A549 (cell line): ENCODE results near the gene KBTBD6. TPM values are rescaled to one million over a fixed set of nuclear protein-coding genes. Genes with fewer than 3 reads are reported as not detected.

ENCODE experiments used
- ATAC-seq, 2 experiments: fragments of 200-7000 bp in 1 of 2; fragments of >200 bp in 1 of 2; cut with Nextera tagmentation in 1 of 2; cut with Tn5 transposase in 1 of 2; 3 replicates each; pipeline versions ENCODE4 v1.8.0 to v1.9.1; 2018 to 2020; ENCODE audit warnings: mild to moderate bottlenecking in 1 of 2, moderate library complexity in 1 of 2
- CTCF ChIA-PET: fragments of 300-600 bp; sonication (Branson Sonifier 250); formaldehyde crosslinking; extraction: SDS; loops from one replicate; lab custom pipeline; 2021; ENCODE audit warnings: antibody characterized with exemption, inconsistent platforms; lab: Yijun Ruan, JAX
- POLR2A ChIA-PET: fragments of 350-600 bp; formaldehyde crosslinking; extraction: SDS; loops from one replicate; lab custom pipeline; 2021; ENCODE audit warnings: antibody characterized with exemption, inconsistent platforms; lab: Yijun Ruan, JAX
- DNase-seq, 2 experiments: peaks; one replicate each; pipeline versions ENCODE4 v3.0.0 to v3.0.0-alpha.2; 2011 to 2016; ENCODE audit warnings: low read depth in 1 of 2, low spot score in 1 of 2
- FAIRE-seq: peaks from 2 replicates; lab custom pipeline; 2011; peaks lifted over from hg19 to GRCh38; lab: Jason Lieb, UNC
- H3K27ac ChIP-seq, 2 experiments: fragments of >200 bp; sonication (Bioruptor Twin); formaldehyde crosslinking; 3 replicates each; pipeline ENCODE4 v1.5.1; 2016 to 2017
- H3K4me1 ChIP-seq: fragments of >200 bp; sonication (Bioruptor Twin); formaldehyde crosslinking; 3 replicates; pipeline ENCODE4 v1.6.1; 2016
- H3K4me2 ChIP-seq: fragments of >200 bp; sonication (Bioruptor Twin); formaldehyde crosslinking; 3 replicates; pipeline ENCODE4 v1.6.1; 2016
- H3K4me3 ChIP-seq: fragments of >200 bp; sonication (Bioruptor Twin); formaldehyde crosslinking; 3 replicates; pipeline ENCODE4 v1.5.1; 2016
- H3K9me3 ChIP-seq: fragments of >200 bp; sonication (Bioruptor Twin); formaldehyde crosslinking; 3 replicates; pipeline ENCODE4 v1.6.1; 2016
- BHLHE40 ChIP-seq: IDR thresholded peaks from 2 replicates; pipeline ENCODE4 v1.6.1; 2012; ENCODE audit warnings: low read depth, low read length, inconsistent platforms
- CBX8 ChIP-seq: fragments of 200-600 bp; sonication (generic); IDR thresholded peaks from 2 replicates; pipeline ENCODE4 v1.6.1; 2016
- CTCF ChIP-seq: fragments of >200 bp; sonication (Bioruptor Twin); formaldehyde crosslinking; IDR thresholded peaks from 3 replicates; pipeline ENCODE4 v1.5.1; 2016
- E2F6 ChIP-seq: IDR thresholded peaks from 2 replicates; pipeline ENCODE4 v1.6.1; 2012; ENCODE audit warnings: low read depth, borderline replicate concordance
- EHF ChIP-seq: fragments of 250-450 bp; sonication (Bioruptor Pico); IDR thresholded peaks from 2 replicates; pipeline ENCODE4 v1.5.0; 2020; ENCODE audit warnings: mild to moderate bottlenecking
- EHMT2 ChIP-seq: fragments of 200-600 bp; sonication (generic); IDR thresholded peaks from 2 replicates; pipeline ENCODE4 v1.6.1; 2016; ENCODE audit warnings: antibody characterized with exemption, low read depth, mild to moderate bottlenecking, moderate library complexity
- EP300 ChIP-seq, 2 experiments: fragments of >200 bp; sonication (Bioruptor Twin); formaldehyde crosslinking; IDR thresholded peaks; 2 replicates in 1 of 2; 3 replicates in 1 of 2; pipeline ENCODE4 v1.6.1; 2016 to 2017
- ESRRA ChIP-seq: fragments of 150-350 bp; IDR thresholded peaks from 2 replicates; pipeline ENCODE4 v1.6.1; 2014; ENCODE audit warnings: mild to moderate bottlenecking, low read length, borderline replicate concordance
- FOSB ChIP-seq: fragments of 250-450 bp; sonication (Bioruptor Pico); IDR thresholded peaks from 2 replicates; pipeline ENCODE4 v1.5.0; 2020; ENCODE audit warnings: mild to moderate bottlenecking, moderate library complexity
- FOXS1 ChIP-seq: fragments of 250-450 bp; sonication (Bioruptor Pico); IDR thresholded peaks from 2 replicates; pipeline ENCODE4 v1.5.0; 2020; ENCODE audit warnings: mild to moderate bottlenecking, moderate library complexity
- HDAC2 ChIP-seq: fragments of 200-600 bp; sonication (generic); IDR thresholded peaks from 2 replicates; pipeline ENCODE4 v1.6.1; 2016
- HOXB13 ChIP-seq: fragments of 250-450 bp; sonication (Bioruptor Pico); IDR thresholded peaks from 2 replicates; pipeline ENCODE4 v1.5.0; 2020; ENCODE audit warnings: low read depth, mild to moderate bottlenecking, moderate library complexity
- JUN ChIP-seq, 2 experiments: fragments of >200 bp; sonication (Bioruptor Twin); formaldehyde crosslinking; IDR thresholded peaks; 2 replicates in 1 of 2; 3 replicates in 1 of 2; pipeline ENCODE4 v1.6.1; 2016 to 2017
- JUNB ChIP-seq: fragments of >200 bp; sonication (Bioruptor Twin); formaldehyde crosslinking; IDR thresholded peaks from 2 replicates; pipeline ENCODE4 v1.6.1; 2016
- MAX ChIP-seq: IDR thresholded peaks from 2 replicates; pipeline ENCODE4 v1.6.1; 2012
- MAZ ChIP-seq: fragments of 150-350 bp; IDR thresholded peaks from 2 replicates; pipeline ENCODE4 v1.6.1; 2014; ENCODE audit warnings: antibody characterized with exemption, low read depth, low read length, borderline replicate concordance
- MYC ChIP-seq: IDR thresholded peaks from 2 replicates; pipeline ENCODE4 v1.6.1; 2012; ENCODE audit warnings: mild to moderate bottlenecking, inconsistent platforms, low read length, improper control_type of control experiment, borderline replicate concordance
- PHF8 ChIP-seq: fragments of 200-600 bp; sonication (generic); IDR thresholded peaks from 2 replicates; pipeline ENCODE4 v1.6.1; 2016; ENCODE audit warnings: low read depth, mild to moderate bottlenecking, antibody characterized with exemption, moderate library complexity, borderline replicate concordance
- POLR2A ChIP-seq: IDR thresholded peaks from 2 replicates; pipeline ENCODE4 v1.6.1; 2012; ENCODE audit warnings: mild to moderate bottlenecking, low read length
- SMC3 ChIP-seq: fragments of >200 bp; sonication (Bioruptor Twin); formaldehyde crosslinking; IDR thresholded peaks from 3 replicates; pipeline ENCODE4 v1.6.1; 2018; ENCODE audit warnings: inconsistent platforms
- TFCP2L1 ChIP-seq: fragments of 250-450 bp; sonication (Bioruptor Pico); IDR thresholded peaks from 2 replicates; pipeline ENCODE4 v1.5.0; 2021; ENCODE audit warnings: mild to moderate bottlenecking
- ZC3H11A ChIP-seq: fragments of 450-650 bp; IDR thresholded peaks from 2 replicates; pipeline ENCODE4 v1.6.1; 2014; ENCODE audit warnings: antibody characterized with exemption, mild to moderate bottlenecking
- ZFP36 ChIP-seq: fragments of 450-650 bp; IDR thresholded peaks from 2 replicates; pipeline ENCODE4 v1.6.1; 2014; ENCODE audit warnings: borderline replicate concordance; ENCODE audit not compliant: partially characterized antibody
- WGBS: methylation state at CpG from one replicate; pipeline ENCODE4 v1.1.6; 2017; ENCODE audit errors: missing lambda C conversion rate; 5-methylcytosine and 5-hydroxymethylcytosine counted together
- polyA plus RNA-seq, 4 experiments: library from polyadenylated mRNA; depleted of rRNA in 3 of 4; stranded (reverse); fragments of >200 nt; fragmentation: RNase III in 1 of 4; extraction: RNeasy Plus Mini Kit Qiagen cat#74134 plus additional on column Dnase treatment in 1 of 4; gene quantifications; 2 replicates in 3 of 4; 3 replicates in 1 of 4; pipeline ENCODE4 v1.2.3, GENCODE V29; 2011 to 2017

Gene KBTBD6
- polyA plus RNA-seq, 2 of the 4 experiments (the other 2 are of a cell fraction): 5.0 to 5.3 TPM

- H3K27ac ChIP-seq: no peak overlapping the region
- FAIRE-seq (no peak), ATAC-seq (no peak), DNase-seq (no peak)
- ChIA-PET POLR2A (no interaction called here), CTCF (no interaction called here)
- TF ChIP-seq JUN (IDR thresholded peaks at IDR 0.05) (no peak), BHLHE40 (no peak), MAX (no peak), EHF (CRISPR knock-in tag) (no peak), CTCF (no peak), ESRRA (no peak), CBX8 (no peak), FOSB (CRISPR knock-in tag) (no peak), SMC3 (no peak), EHMT2 (no peak), HDAC2 (no peak), ZC3H11A (no peak), POLR2A (no peak)
- 67% methylated on average over 3 of the region's 3 CpGs for WGBS
- H3K4me3 ChIP-seq: no peak overlapping the region
- no peaks in the 10 kb centered on the region for H3K9me3 ChIP-seq
- H3K4me2 ChIP-seq: no peak overlapping the region
- H3K4me1 ChIP-seq: no peaks in the 10 kb centered on the region
Observed at GRCh38 chr13:41137241-41137640, 4.6 kb upstream of the KBTBD6 start.

- POLR2A ChIA-PET: no interaction called here
- no peak for TF ChIP-seq TFCP2L1 (CRISPR knock-in tag)
- no peak for TF ChIP-seq ZFP36
- no peak for TF ChIP-seq CBX8
- TF ChIP-seq MYC: no peak
- TF ChIP-seq EP300 (IDR thresholded peaks at IDR 0.05): no peak
- no peak for TF ChIP-seq HOXB13 (CRISPR knock-in tag)
- TF ChIP-seq, all 56 proteins: peak for 0
- Histone ChIP-seq H3K4me3 (no peak overlapping the region), H3K27ac (no peak overlapping the region), H3K9me3 (no peaks in the 10 kb centered on the region), H3K4me2 (no peak overlapping the region), H3K4me1 (no peaks in the 10 kb centered on the region)
- FAIRE-seq: no peak
- no peak for ATAC-seq
- WGBS: 83% methylated on average over 9 of the region's 9 CpGs
- no peak for DNase-seq
- CTCF ChIA-PET: no interaction called here
Observed at GRCh38 chr13:41136396-41137031, 3.9 kb upstream of the KBTBD6 start.

- ChIA-PET CTCF (interaction anchor here (0.6 kb wide), 1 partner anchor 81 kb away, joined by 3 read pairs; no protein-coding TSS in a partner anchor), POLR2A (no interaction called here)
- no peak for DNase-seq
- H3K4me2 ChIP-seq: peak overlapping the region; percentile 75
- peaks cover 11% of the 10 kb centered on the region; the same call in 2 of the 3 replicates for H3K4me1 ChIP-seq
- H3K4me3 ChIP-seq: no peak overlapping the region
- no peak for ATAC-seq
- TF ChIP-seq PHF8: no peak
- no peak for TF ChIP-seq MYC
- no peak for TF ChIP-seq FOXS1 (CRISPR knock-in tag)
- no peak for TF ChIP-seq JUNB
- no peak for TF ChIP-seq TFCP2L1 (CRISPR knock-in tag)
- TF ChIP-seq MAZ: no peak
- TF ChIP-seq E2F6: no peak
- TF ChIP-seq, all 56 proteins: peak for 0
- 91% methylated on average over 6 of the region's 6 CpGs for WGBS
- no peak overlapping the region for H3K27ac ChIP-seq
- H3K9me3 ChIP-seq: no peaks in the 10 kb centered on the region
- no peak for FAIRE-seq
Observed at GRCh38 chr13:41133951-41134350, 1.3 kb upstream of the KBTBD6 start.
